ENCODE measurements around the gene ITPKB.
A peak's percentile ranks its signal among the peaks of the same experiment; 100 is the strongest.

ITPKB gene

GRCh38 chr1:226682871-226683814, 55.9 kb downstream of the ITPKB start:
- Histone ChIP-seq H3K36me3 (no peaks in the 10 kb centered on the region), H3K27ac (no peak overlapping the region), H3K4me3 (ENCODE audit: low read depth, low read length) (no peak overlapping the region), H3K27me3 (ENCODE audit: insufficient read depth, low read depth, severe bottlenecking) (no peaks in the 10 kb centered on the region), H3K9me3 (ENCODE audit: severe bottlenecking) (no peaks in the 10 kb centered on the region)
- TF ChIP-seq, protein P1, sequence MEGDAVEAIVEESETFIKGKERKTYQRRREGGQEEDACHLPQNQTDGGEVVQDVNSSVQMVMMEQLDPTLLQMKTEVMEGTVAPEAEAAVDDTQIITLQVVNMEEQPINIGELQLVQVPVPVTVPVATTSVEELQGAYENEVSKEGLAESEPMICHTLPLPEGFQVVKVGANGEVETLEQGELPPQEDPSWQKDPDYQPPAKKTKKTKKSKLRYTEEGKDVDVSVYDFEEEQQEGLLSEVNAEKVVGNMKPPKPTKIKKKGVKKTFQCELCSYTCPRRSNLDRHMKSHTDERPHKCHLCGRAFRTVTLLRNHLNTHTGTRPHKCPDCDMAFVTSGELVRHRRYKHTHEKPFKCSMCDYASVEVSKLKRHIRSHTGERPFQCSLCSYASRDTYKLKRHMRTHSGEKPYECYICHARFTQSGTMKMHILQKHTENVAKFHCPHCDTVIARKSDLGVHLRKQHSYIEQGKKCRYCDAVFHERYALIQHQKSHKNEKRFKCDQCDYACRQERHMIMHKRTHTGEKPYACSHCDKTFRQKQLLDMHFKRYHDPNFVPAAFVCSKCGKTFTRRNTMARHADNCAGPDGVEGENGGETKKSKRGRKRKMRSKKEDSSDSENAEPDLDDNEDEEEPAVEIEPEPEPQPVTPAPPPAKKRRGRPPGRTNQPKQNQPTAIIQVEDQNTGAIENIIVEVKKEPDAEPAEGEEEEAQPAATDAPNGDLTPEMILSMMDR (IDR thresholded peaks at IDR 0.05; ENCODE audit: low read depth, low read length): no peak
- no peak for DNase-seq

GRCh38 chr1:226681652-226682493, 57.2 kb downstream of the ITPKB start:
- TF ChIP-seq, protein P1 (IDR thresholded peaks at IDR 0.05; ENCODE audit: low read depth, low read length): no peak
- Histone ChIP-seq H3K9me3 (ENCODE audit: severe bottlenecking) (no peaks in the 10 kb centered on the region), H3K27me3 (ENCODE audit: insufficient read depth, low read depth, severe bottlenecking) (no peaks in the 10 kb centered on the region), H3K36me3 (no peaks in the 10 kb centered on the region), H3K27ac (no peak overlapping the region), H3K4me3 (ENCODE audit: low read depth, low read length) (no peak overlapping the region)
- DNase-seq: no peak

GRCh38 chr1:226680653-226681052, 58.4 kb downstream of the ITPKB start:
- Histone ChIP-seq H3K27ac (no peak overlapping the region), H3K4me3 (ENCODE audit: low read depth, low read length) (no peak overlapping the region), H3K27me3 (ENCODE audit: insufficient read depth, low read depth, severe bottlenecking) (no peaks in the 10 kb centered on the region), H3K9me3 (ENCODE audit: severe bottlenecking) (no peaks in the 10 kb centered on the region), H3K36me3 (no peaks in the 10 kb centered on the region)
- no peak for DNase-seq
- TF ChIP-seq, protein P1 (IDR thresholded peaks at IDR 0.05; ENCODE audit: low read depth, low read length): no peak

DNA sequence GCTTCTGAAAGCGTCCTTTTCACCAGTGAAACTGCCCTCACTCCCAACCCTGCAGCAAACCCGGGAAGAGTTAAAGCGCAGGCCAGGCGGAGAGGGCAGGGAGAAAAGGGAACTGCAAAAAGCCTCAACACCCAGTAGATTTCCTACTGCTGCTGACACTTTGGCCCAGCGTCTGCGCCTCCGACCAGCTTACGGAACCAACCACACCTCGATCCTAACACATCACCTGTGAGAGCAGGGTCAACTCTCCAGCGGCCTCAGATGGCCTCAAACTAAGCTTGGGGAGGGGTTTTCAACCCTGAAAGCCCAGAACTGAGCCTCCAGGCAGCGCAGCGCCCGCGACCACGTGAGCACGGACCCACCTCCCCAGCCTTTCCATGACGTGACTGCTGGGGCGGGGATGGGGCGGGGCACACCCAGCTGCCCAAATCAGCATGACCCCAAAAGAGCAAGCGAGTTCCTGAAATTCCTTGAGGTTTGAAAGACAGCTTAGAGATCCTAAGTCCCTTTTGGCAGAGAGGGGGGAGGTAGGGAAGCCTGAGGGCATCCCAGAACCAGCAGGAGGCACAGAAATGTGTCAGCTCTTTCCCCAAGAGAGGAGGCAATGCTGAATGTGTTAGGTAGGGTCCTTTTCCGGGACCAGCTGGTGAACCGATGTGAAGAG, 59.1 kb downstream of the ITPKB start:
- DNase-seq: peak; percentile 39
- Histone ChIP-seq H3K27me3 (ENCODE audit: insufficient read depth, low read depth, severe bottlenecking) (no peaks in the 10 kb centered on the region), H3K36me3 (no peaks in the 10 kb centered on the region), H3K9me3 (ENCODE audit: severe bottlenecking) (no peaks in the 10 kb centered on the region), H3K4me3 (ENCODE audit: low read depth, low read length) (peak overlapping the region; percentile 34), H3K27ac (no peak overlapping the region)
- TF ChIP-seq, protein P1 (IDR thresholded peaks at IDR 0.05; ENCODE audit: low read depth, low read length): no peak

GRCh38 chr1:226679262-226679661, 59.8 kb downstream of the ITPKB start:
- TF ChIP-seq, protein P1 (IDR thresholded peaks at IDR 0.05; ENCODE audit: low read depth, low read length): no peak
- Histone ChIP-seq H3K4me3 (ENCODE audit: low read depth, low read length) (no peak overlapping the region), H3K9me3 (ENCODE audit: severe bottlenecking) (no peaks in the 10 kb centered on the region), H3K27me3 (ENCODE audit: insufficient read depth, low read depth, severe bottlenecking) (no peaks in the 10 kb centered on the region), H3K36me3 (no peaks in the 10 kb centered on the region), H3K27ac (no peak overlapping the region)
- no peak for DNase-seq

All from WERI-Rb-1 (cell line).